ENCODE results near the gene SOX8. TPM values are rescaled to one million over a fixed set of nuclear protein-coding genes. Genes with fewer than 3 reads are reported as not detected.

The SOX8 gene
- total and polyA plus RNA-seq, 8 donors: 0.54 to 5.5 (median 0.83) TPM

DNA sequence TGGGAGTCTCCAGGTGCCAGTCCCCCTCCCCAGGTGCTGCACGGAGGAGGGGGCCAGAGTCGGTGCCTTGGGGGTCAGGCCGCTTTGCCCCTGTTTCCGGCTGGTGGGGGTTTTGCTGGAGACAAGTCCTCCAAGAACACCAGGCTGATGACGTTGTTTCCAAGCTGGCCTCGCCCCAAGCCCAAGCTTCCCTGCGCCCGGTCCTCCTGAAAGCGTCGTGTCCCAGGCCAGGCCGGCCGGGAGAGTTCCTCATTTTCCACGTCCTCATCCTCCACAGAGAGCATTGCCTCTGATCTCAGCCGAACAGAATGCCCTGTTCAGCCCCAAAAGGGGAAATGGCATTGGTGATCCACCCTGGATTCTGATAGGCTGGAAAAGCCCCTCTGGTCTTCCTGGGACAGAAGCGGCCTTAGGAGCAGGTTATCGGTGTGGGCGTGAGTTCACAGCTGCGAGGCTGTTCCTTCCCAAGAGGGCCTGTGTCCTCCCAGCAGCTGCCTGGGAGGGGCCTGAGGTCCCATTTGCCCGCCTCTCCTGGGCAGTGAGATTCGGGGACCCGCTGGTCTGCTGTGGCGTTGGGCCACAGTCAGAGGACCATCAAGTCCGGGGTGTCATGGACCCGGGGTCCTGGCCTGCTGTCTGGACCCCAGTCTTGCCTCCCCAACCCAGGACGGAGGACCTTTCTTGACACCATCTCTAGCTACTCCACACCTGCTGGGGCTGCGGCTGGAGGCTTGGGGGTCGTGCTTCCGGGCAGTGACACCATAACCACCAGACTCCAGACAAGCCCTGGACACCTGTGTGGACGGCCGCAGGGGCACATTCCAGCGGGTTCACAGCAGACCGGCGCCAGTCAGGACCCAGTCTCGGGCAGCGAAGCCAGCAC is 7.1 kb downstream of the SOX8 start:
- H3K27me3 ChIP-seq: no peaks in the 10 kb centered on the region
- H3K9me3 ChIP-seq: no peaks in the 10 kb centered on the region
- intact Hi-C loops (cut with DNase I): no loop called here
- TF ChIP-seq, protein P1, sequence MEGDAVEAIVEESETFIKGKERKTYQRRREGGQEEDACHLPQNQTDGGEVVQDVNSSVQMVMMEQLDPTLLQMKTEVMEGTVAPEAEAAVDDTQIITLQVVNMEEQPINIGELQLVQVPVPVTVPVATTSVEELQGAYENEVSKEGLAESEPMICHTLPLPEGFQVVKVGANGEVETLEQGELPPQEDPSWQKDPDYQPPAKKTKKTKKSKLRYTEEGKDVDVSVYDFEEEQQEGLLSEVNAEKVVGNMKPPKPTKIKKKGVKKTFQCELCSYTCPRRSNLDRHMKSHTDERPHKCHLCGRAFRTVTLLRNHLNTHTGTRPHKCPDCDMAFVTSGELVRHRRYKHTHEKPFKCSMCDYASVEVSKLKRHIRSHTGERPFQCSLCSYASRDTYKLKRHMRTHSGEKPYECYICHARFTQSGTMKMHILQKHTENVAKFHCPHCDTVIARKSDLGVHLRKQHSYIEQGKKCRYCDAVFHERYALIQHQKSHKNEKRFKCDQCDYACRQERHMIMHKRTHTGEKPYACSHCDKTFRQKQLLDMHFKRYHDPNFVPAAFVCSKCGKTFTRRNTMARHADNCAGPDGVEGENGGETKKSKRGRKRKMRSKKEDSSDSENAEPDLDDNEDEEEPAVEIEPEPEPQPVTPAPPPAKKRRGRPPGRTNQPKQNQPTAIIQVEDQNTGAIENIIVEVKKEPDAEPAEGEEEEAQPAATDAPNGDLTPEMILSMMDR (IDR thresholded peaks at IDR 0.05): no peak
- no peak overlapping the region for H3K4me3 ChIP-seq
- no peak for DNase-seq
- WGBS, 2 donors: 66 to 85% methylated on average over 35 of the region's 35 CpGs
- H3K27ac ChIP-seq: no peak overlapping the region
- H3K36me3 ChIP-seq: no peaks in the 10 kb centered on the region
- ATAC-seq: no peak
- H3K4me1 ChIP-seq: no peaks in the 10 kb centered on the region
- FAIRE-seq: no peak

DNA sequence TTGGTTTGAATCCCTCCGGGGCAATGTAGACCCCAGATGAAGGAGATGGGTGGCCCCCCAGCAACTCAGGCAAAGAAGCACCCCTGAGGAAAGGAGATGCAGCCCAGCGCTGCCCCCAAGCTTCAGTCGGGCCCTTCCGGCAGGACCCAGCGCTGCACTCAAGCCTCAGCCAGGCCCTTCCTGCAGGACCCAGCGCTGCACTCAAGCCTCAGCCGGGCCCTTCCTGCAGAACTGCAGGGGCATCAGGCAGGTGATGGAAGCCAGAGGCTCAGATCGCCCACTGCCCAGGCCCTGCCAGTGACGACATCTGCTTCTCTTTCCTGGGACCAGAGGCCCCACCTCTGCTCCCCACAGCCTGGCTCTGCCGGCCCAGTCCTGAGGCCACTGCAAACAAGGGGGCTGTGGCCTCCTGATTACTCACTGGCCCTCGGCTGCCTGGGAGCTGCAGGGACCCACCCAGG is 7.8 kb downstream of the SOX8 start:
- ATAC-seq: no peak
- intact Hi-C loops (cut with DNase I): no loop called here
- no peak overlapping the region for H3K4me3 ChIP-seq
- TF ChIP-seq, protein P1 (IDR thresholded peaks at IDR 0.05): no peak
- no peak for DNase-seq
- no peaks in the 10 kb centered on the region for H3K4me1 ChIP-seq
- WGBS, 2 donors: 74 to 80% methylated on average over 11 of the region's 11 CpGs
- no peaks in the 10 kb centered on the region for H3K27me3 ChIP-seq
- no peak overlapping the region for H3K27ac ChIP-seq
- no peaks in the 10 kb centered on the region for H3K36me3 ChIP-seq
- no peaks in the 10 kb centered on the region for H3K9me3 ChIP-seq
- no peak for FAIRE-seq

DNA sequence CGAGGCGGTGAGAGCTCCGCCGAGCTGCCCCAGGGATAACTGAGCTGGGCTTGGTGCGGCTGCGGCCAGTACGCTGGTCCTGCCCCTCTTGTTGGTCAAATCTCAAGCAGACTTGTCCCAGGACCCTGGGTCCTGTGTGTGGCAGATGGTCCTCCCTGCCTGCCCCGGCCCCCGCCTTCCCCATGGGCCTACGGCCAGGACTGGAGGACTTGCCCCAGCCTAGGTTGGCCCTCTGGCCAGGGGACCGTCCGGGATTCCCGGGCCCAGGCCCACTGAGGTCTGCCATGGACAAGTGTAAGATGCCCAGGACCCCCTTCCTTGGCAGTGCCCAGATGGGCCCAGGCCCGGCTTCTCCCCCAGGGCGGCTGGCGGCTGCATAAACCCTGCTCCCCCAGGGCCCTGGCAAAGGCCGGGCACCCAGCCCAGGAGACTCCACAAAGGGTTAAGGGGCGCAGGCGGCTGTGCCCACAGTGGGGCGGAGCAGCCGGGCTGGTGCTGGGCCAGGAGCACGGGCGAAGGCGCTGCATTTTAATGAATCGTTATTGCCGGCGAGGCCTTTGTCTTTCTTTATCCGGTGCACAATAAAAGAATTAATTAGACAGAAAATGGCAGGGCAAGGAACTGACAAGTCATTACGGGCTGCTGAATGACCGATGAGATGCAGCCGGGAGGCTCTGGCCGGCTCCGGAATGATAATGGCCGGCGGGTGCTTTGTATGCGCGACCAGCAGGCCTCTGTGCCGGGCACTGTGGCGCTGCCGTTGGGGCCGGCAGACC is 9.1 kb downstream of the SOX8 start:
- DNase-seq (no peak), FAIRE-seq (no peak), ATAC-seq (no peak)
- intact Hi-C loops (cut with DNase I): no loop called here
- Histone ChIP-seq H3K4me1 (no peaks in the 10 kb centered on the region), H3K27me3 (no peaks in the 10 kb centered on the region), H3K4me3 (no peak overlapping the region), H3K27ac (no peak overlapping the region), H3K36me3 (no peaks in the 10 kb centered on the region), H3K9me3 (no peaks in the 10 kb centered on the region)
- WGBS, 2 donors: 74 to 85% methylated on average over 40 to 41 of the region's 41 CpGs
- TF ChIP-seq, protein P1 (IDR thresholded peaks at IDR 0.05): no peak

DNA sequence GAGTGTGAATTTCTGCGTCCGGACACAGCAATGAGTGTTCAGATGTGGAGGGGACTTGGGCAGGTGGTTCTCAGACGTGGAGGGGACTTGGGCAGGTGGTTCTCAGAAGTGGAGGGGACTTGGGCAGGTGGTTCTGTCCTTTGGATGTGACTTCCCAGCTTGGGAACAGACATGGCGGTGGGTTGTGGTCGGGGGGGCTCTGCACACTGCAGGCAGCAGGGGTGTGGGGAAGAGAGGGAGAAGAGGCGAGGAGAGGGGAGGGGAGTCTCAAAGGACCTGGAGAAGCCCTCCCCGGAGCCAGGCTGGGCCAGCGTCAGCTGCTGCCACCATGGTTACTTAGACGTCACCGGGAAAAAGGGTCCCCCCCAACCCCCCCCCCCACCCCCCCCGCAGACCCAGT is 9.8 kb downstream of the SOX8 start:
- Histone ChIP-seq H3K4me3 (no peak overlapping the region), H3K9me3 (no peaks in the 10 kb centered on the region), H3K4me1 (no peaks in the 10 kb centered on the region), H3K36me3 (no peaks in the 10 kb centered on the region), H3K27me3 (no peaks in the 10 kb centered on the region), H3K27ac (no peak overlapping the region)
- TF ChIP-seq, protein P1 (IDR thresholded peaks at IDR 0.05): no peak
- FAIRE-seq (no peak), DNase-seq (no peak), ATAC-seq (no peak)
- WGBS, 2 donors: 64 to 76% methylated on average over 9 to 10 of the region's 11 CpGs
- intact Hi-C loops (cut with DNase I): no loop called here
